Peyer's patch (tissue), 4 donors: ENCODE measurements around the gene MEGF6.

Source experiments
- CTCF ChIP-seq, 6 experiments: fragments of 450-650 bp in 4 of 6; fragments of 200-600 bp in 2 of 6; sonication (generic) in 1 of 6; IDR thresholded peaks; one replicate each; pipeline ENCODE4 v1.5.1; 2017 to 2019; ENCODE audit warnings: antibody characterized with exemption in 6 of 6, mild to moderate bottlenecking in 3 of 6, moderate library complexity in 1 of 6
- POLR2A ChIP-seq, 2 donors: fragments of 450-650 bp; IDR thresholded peaks; one replicate each; pipeline ENCODE4 v1.5.1; 2017; ENCODE audit warnings: antibody characterized with exemption in 2 of 2, mild to moderate bottlenecking in 2 of 2, moderate library complexity in 2 of 2

- TF ChIP-seq POLR2A (IDR thresholded peaks at IDR 0.05), result no peak
- no peak for TF ChIP-seq CTCF (IDR thresholded peaks at IDR 0.05)
Observed at GRCh38 chr1:3451994-3452865, 159.1 kb downstream of the MEGF6 start.
